Fibroblast of peridontal ligament (primary cell): ENCODE data around the gene NEUROD6.

ENCODE experiments used
- DNase-seq: peaks from one replicate; pipeline ENCODE4 v3.0.0-alpha.2; 2010; ENCODE audit errors: extremely low read depth

NEUROD6 gene

GRCh38 chr7:31335161-31335856, 5.2 kb downstream of the NEUROD6 start:
- no peak for DNase-seq

- no peak for DNase-seq
These were observed 7.2 kb downstream of the NEUROD6 start for GRCh38 chr7:31333291-31333690.

- no peak for DNase-seq
These were observed 13.5 kb downstream of the NEUROD6 start for GRCh38 chr7:31327071-31327470.

GRCh38 chr7:31326416-31326815, 14.1 kb downstream of the NEUROD6 start:
- DNase-seq: no peak

GRCh38 chr7:31323101-31323500, 17.4 kb downstream of the NEUROD6 start:
- DNase-seq: no peak

- DNase-seq: no peak
These were observed 19.9 kb downstream of the NEUROD6 start for GRCh38 chr7:31320675-31321074.

- no peak for DNase-seq
These were observed 22.2 kb downstream of the NEUROD6 start for GRCh38 chr7:31318313-31318712.

GRCh38 chr7:31316876-31317275, 23.6 kb downstream of the NEUROD6 start:
- no peak for DNase-seq

- DNase-seq: no peak
These were observed 24.8 kb downstream of the NEUROD6 start for GRCh38 chr7:31315758-31316157.

GRCh38 chr7:31314781-31315180, 25.7 kb downstream of the NEUROD6 start:
- no peak for DNase-seq

- no peak for DNase-seq
These were observed 27.6 kb downstream of the NEUROD6 start for GRCh38 chr7:31312889-31313288.

GRCh38 chr7:31311552-31311951, 29.0 kb downstream of the NEUROD6 start:
- DNase-seq: no peak

GRCh38 chr7:31310321-31310935, 30.1 kb downstream of the NEUROD6 start:
- DNase-seq: no peak

- DNase-seq: no peak
These were observed 31.1 kb downstream of the NEUROD6 start for GRCh38 chr7:31309407-31309806.

GRCh38 chr7:31308652-31309051, 31.9 kb downstream of the NEUROD6 start:
- DNase-seq: no peak

- no peak for DNase-seq
These were observed 32.6 kb downstream of the NEUROD6 start for GRCh38 chr7:31307972-31308371.

- DNase-seq: no peak
These were observed 35.3 kb downstream of the NEUROD6 start for GRCh38 chr7:31305260-31305659.

- no peak for DNase-seq
These were observed 36.1 kb downstream of the NEUROD6 start for GRCh38 chr7:31304446-31304845.

GRCh38 chr7:31302356-31302755, 38.2 kb downstream of the NEUROD6 start:
- no peak for DNase-seq

GRCh38 chr7:31299336-31299735, 41.2 kb downstream of the NEUROD6 start:
- DNase-seq: no peak

GRCh38 chr7:31290601-31291000, 49.9 kb downstream of the NEUROD6 start:
- DNase-seq: no peak
